Kidney (tissue), 14 donors: ENCODE measurements around the gene MIEN1. TPM values are rescaled to one million over a fixed set of nuclear protein-coding genes. Genes with fewer than 3 reads are reported as not detected.
A peak's percentile ranks its signal among the peaks of the same experiment; 100 is the strongest.
"Not testable (repeated sequence)": the region's sequence is repeated elsewhere in the genome, so short reads cannot be mapped to it uniquely, and the experiment has no call there.

ENCODE experiments used
- DNase-seq, 5 donors: peaks; one replicate each; pipeline ENCODE4 v3.0.0-alpha.2; 2013 to 2020
- FAIRE-seq: peaks from 2 replicates; lab custom pipeline; 2012; peaks lifted over from hg19 to GRCh38; lab: Jason Lieb, UNC
- H3K27ac ChIP-seq, 2 donors: one replicate each; pipeline ENCODE4 v1.7.0; 2013; ENCODE audit warnings: low read depth in 2 of 2, low read length in 2 of 2, inconsistent platforms in 1 of 2
- H3K27me3 ChIP-seq: one replicate; pipeline ENCODE4 v1.7.1; 2013; ENCODE audit warnings: low read length, inconsistent platforms; ENCODE audit not compliant: control insufficient read depth, insufficient read depth
- H3K36me3 ChIP-seq, 3 donors: one replicate each; pipeline versions ENCODE4 v1.7.0 to v1.7.1; 2013; ENCODE audit warnings: low read length in 3 of 3, control low read depth in 1 of 3, inconsistent platforms in 1 of 3; ENCODE audit not compliant: insufficient read depth in 3 of 3, control insufficient read depth in 2 of 3
- H3K4me1 ChIP-seq, 3 donors: one replicate each; pipeline versions ENCODE4 v1.7.0 to v1.7.1; 2013; ENCODE audit warnings: low read length in 3 of 3, inconsistent platforms in 1 of 3, low read depth in 1 of 3; ENCODE audit not compliant: control insufficient read depth in 2 of 3, insufficient read depth in 2 of 3
- H3K4me3 ChIP-seq, 3 donors: one replicate each; pipeline versions ENCODE4 v1.7.0 to v1.8.1; 2013; ENCODE audit warnings: low read length in 3 of 3, control low read depth in 1 of 3, inconsistent platforms in 1 of 3
- H3K9ac ChIP-seq, 3 donors: one replicate each; pipeline versions ENCODE4 v1.7.0 to v1.7.1; 2013; ENCODE audit warnings: low read length in 3 of 3, control low read depth in 1 of 3, inconsistent platforms in 1 of 3
- H3K9me3 ChIP-seq, 3 donors: one replicate each; pipeline versions ENCODE4 v1.7.0 to v1.7.1; 2013; ENCODE audit warnings: low read length in 3 of 3, control low read depth in 1 of 3, inconsistent platforms in 1 of 3; ENCODE audit not compliant: control insufficient read depth in 2 of 3, insufficient read depth in 1 of 3
- CTCF ChIP-seq: IDR thresholded peaks from 3 replicates; pipeline ENCODE4 v1.5.1; 2012; ENCODE audit warnings: mild to moderate bottlenecking, moderate library complexity, borderline replicate concordance; ENCODE audit not compliant: insufficient read depth; ENCODE audit errors: extremely low read depth
- intact Hi-C: fragments of 100-400 bp; cut with DNase I; formaldehyde crosslinking; loops from one replicate; pipeline ENCODE4 v1.11.1; 2022
- polyA plus RNA-seq: library from polyadenylated mRNA; stranded (reverse); fragments of 350-450 nt; fragmentation: Illumina TruSeq; extraction: RNeasy Lipid Tissue Mini Kit (QIAGEN cat#74804); gene quantifications from one replicate; pipeline ENCODE4 v1.2.3, GENCODE V29; 2014; ENCODE audit warnings: low read depth, low replicate concordance; ENCODE audit not compliant: insufficient read depth
- total RNA-seq: library from RNA; stranded (reverse); fragmentation: NEBNext Ultra II Directional; extraction: Animal tissue kit (Norgen Biotek cat#: 25700); gene quantifications from one replicate; pipeline ENCODE4 v1.2.1, GENCODE V29; 2021
- donor health status: control.
- donor health status: control.
- donor health status: control.
- donor health status: control.
- donor health status: control.
- donor health status: DM: yes; HTN: yes; CAD: no.
- donor health status: Normal renal cell carcinoma (clear cell type).

The MIEN1 gene
- total and polyA plus RNA-seq, 2 donors from 2014 or later: 51.6 to 186 TPM

- intact Hi-C loops: no loop called here
- no peak for FAIRE-seq
These were observed 966 bp downstream of the MIEN1 start for GRCh38 chr17:39729280-39729851.

DNA sequence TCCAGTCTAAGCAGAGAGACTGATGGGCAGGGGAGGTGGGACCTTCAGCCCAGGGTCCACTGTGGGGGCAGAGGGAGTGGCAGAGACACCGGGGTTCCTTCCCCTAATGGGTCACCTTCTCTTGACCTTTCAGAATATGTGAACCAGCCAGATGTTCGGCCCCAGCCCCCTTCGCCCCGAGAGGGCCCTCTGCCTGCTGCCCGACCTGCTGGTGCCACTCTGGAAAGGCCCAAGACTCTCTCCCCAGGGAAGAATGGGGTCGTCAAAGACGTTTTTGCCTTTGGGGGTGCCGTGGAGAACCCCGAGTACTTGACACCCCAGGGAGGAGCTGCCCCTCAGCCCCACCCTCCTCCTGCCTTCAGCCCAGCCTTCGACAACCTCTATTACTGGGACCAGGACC is 2.8 kb downstream of the MIEN1 start:
- Histone ChIP-seq H3K9ac (no peak overlapping the region), H3K27me3 (no peaks in the 10 kb centered on the region), H3K4me1 (peaks cover 0 to 10% (median 8%) of the 10 kb centered on the region in 3 donors), H3K9me3 (no peaks in the 10 kb centered on the region), H3K27ac (no peak overlapping the region), H3K36me3 (peaks cover 0 to 40% (median 17%) of the 10 kb centered on the region in 3 donors), H3K4me3 (no peak overlapping the region)
- DNase-seq (no peak), FAIRE-seq (no peak)
- TF ChIP-seq CTCF: no peak
- intact Hi-C loops: no loop called here

More at GRCh38 chr17:39729280-39729851, 966 bp downstream of the MIEN1 start:
- DNase-seq: no peak
- Histone ChIP-seq H3K27ac (peak overlapping the region; percentile 78 to 91), H3K4me3 (peak overlapping the region in 2 of 3 donors; percentile 75 to 82), H3K36me3 (peaks cover 0 to 33% (median 14%) of the 10 kb centered on the region in 3 donors), H3K27me3 (no peaks in the 10 kb centered on the region), H3K9ac (peak overlapping the region in 2 of 3 donors; percentile 56 to 82), H3K4me1 (peaks cover 0 to 10% (median 8%) of the 10 kb centered on the region in 3 donors), H3K9me3 (no peaks in the 10 kb centered on the region)
- no peak for TF ChIP-seq CTCF

- Histone ChIP-seq H3K27ac (no peak overlapping the region), H3K4me1 (peaks cover 0 to 10% (median 8%) of the 10 kb centered on the region in 3 donors), H3K9ac (no peak overlapping the region), H3K27me3 (no peaks in the 10 kb centered on the region), H3K9me3 (no peaks in the 10 kb centered on the region), H3K4me3 (no peak overlapping the region), H3K36me3 (peaks cover 0 to 43% (median 17%) of the 10 kb centered on the region in 3 donors)
- intact Hi-C loops: no loop called here
- DNase-seq (no peak), FAIRE-seq (no peak)
- no peak for TF ChIP-seq CTCF
These were observed 3.7 kb downstream of the MIEN1 start for GRCh38 chr17:39726617-39727016.

- H3K4me3 ChIP-seq, FAIRE-seq, intact Hi-C loops, H3K9me3 ChIP-seq, H3K27me3 ChIP-seq, DNase-seq, H3K27ac ChIP-seq, H3K9ac ChIP-seq: not testable (repeated sequence)
- peaks cover 0 to 10% (median 8%) of the 10 kb centered on the region in 3 donors for H3K4me1 ChIP-seq
- H3K36me3 ChIP-seq: peaks cover 0 to 47% (median 17%) of the 10 kb centered on the region in 3 donors
These were observed 4.4 kb downstream of the MIEN1 start for GRCh38 chr17:39725923-39726322.
